RWPE1 (cell line): ENCODE measurements around the gene DCBLD1.

Experiments
- CTCF ChIA-PET: fragments of 350-600 bp; sonication (Branson Sonifier 250); formaldehyde crosslinking; extraction: SDS; loops from one replicate; lab custom pipeline; 2021; lab: Yijun Ruan, JAX
- POLR2A ChIA-PET: fragments of 400-600 bp; formaldehyde crosslinking; extraction: SDS; loops from one replicate; lab custom pipeline; 2020; ENCODE audit warnings: antibody characterized with exemption; ENCODE audit not compliant: low non-redundant PET; lab: Yijun Ruan, JAX
- DNase-seq: peaks from one replicate; pipeline ENCODE4 v3.0.0; 2012; ENCODE audit warnings: low spot score
- H3K27ac ChIP-seq: fragments of 450-650 bp; 2 replicates; pipeline ENCODE4 v1.5.1; 2017
- TF ChIP-seq, protein P1 (sequence below): fragments of 450-650 bp; conservative IDR thresholded peaks from 2 replicates; pipeline ENCODE4 v1.5.1; 2017; ENCODE audit warnings: low read depth, mild to moderate bottlenecking

Gene DCBLD1

DNA sequence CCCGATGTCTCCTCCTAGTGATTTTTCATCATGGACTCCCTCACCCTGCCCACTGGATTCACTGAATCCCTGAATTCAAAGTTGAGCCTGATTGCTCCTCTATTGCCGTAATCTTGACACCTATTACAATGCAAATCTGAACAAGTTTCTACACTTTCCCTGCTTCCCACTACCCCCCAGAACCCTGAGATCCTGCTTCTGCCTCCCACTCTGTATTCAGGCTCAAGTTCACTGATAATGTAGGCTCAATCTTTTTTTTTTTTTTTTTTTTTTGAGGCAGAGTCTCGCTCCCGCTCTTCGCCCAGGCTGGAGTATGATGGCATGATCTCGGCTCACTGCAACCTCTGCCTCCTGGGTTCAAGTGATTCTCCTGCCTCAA lies 3.6 kb upstream of the DCBLD1 start:
- ChIA-PET POLR2A (interaction anchor here (0.5 kb wide), 1 partner anchor 38 kb away, joined by 4 read pairs; no protein-coding TSS in a partner anchor), CTCF (interaction anchor here (0.6 to 1.1 kb wide), 2 partner anchors 60 to 125 kb away, joined by 3 read pairs; no protein-coding TSS in a partner anchor)
- DNase-seq, result no peak
- TF ChIP-seq, protein P1, sequence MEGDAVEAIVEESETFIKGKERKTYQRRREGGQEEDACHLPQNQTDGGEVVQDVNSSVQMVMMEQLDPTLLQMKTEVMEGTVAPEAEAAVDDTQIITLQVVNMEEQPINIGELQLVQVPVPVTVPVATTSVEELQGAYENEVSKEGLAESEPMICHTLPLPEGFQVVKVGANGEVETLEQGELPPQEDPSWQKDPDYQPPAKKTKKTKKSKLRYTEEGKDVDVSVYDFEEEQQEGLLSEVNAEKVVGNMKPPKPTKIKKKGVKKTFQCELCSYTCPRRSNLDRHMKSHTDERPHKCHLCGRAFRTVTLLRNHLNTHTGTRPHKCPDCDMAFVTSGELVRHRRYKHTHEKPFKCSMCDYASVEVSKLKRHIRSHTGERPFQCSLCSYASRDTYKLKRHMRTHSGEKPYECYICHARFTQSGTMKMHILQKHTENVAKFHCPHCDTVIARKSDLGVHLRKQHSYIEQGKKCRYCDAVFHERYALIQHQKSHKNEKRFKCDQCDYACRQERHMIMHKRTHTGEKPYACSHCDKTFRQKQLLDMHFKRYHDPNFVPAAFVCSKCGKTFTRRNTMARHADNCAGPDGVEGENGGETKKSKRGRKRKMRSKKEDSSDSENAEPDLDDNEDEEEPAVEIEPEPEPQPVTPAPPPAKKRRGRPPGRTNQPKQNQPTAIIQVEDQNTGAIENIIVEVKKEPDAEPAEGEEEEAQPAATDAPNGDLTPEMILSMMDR, result no peak
- H3K27ac ChIP-seq, result no peak overlapping the region

DNA sequence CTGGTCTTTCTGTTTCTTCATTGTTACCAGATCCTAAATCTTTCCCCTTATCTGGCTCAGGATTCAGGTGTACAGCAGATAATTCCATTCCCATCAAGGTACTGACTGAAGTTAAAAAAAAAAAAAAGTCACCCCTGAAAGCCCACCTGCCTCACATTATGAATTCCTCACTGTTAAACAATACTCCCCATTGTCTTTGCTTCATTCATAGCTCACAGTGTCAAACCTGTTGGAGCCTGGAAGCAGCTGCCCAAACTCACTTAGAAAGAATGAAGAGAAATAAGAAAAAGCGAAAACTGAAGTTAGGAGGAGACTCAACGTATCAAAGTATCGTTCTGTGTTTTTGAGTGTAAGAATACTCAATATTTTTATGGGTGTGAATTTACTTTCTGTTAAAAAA lies 1.8 kb upstream of the DCBLD1 start:
- DNase-seq, result no peak
- TF ChIP-seq, protein P1, result no peak
- H3K27ac ChIP-seq, result no peak overlapping the region
- ChIA-PET POLR2A (no interaction called here), CTCF (interaction anchor here (0.7 kb wide), 2 partner anchors 37 to 62 kb away, joined by 3 read pairs; no protein-coding TSS in a partner anchor)

DNA sequence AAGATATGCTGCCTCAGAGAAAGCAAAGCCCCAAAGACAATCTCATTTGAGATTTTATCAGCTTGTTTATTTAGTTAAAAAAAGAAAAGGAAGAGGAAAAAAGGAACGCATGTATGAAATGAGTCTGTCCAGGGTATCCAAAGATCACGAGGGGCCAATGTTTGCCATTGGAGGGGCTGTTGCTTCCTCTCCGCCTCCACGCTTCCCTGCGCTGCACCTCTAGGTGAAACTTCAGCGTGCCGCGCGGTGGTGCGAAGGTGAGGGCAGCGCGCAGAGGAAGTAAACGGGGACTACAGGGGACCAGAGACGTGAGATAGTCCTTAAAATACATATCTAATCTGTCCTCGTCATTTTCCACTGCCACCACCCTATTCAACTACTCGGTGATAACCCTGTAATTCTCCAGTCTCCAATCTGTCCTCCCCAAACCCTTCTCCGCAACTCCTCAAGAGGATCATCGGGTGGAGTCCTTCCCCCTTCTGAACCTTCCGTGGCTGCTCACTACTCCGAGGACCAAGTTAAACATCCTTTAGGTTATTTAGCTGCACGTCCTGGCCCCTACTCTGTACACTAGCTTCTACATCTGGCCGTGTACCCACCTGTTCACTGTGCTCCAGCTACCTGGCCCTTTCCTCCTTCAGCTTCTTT lies 1.1 kb upstream of the DCBLD1 start:
- H3K27ac ChIP-seq, result peak overlapping the region; percentile 91
- ChIA-PET POLR2A (no interaction called here), CTCF (interaction anchor here (0.7 kb wide), 2 partner anchors 36 to 61 kb away, joined by 3 read pairs; no protein-coding TSS in a partner anchor)
- TF ChIP-seq, protein P1, result no peak
- DNase-seq, result no peak

DNA sequence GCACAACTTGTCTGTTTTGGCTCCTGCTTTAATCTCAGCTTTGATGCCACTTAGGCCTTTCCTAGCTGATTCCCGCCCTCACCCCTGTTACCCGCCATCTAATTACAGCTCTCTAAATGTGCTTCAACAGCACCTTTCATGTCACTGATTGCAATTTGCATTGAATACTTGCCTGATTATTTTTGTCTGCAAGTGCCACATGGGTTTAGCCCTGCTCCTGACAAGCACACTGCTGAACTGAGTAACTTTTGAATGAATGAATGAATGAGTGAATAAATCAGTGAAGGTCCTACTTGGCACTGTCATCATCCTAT lies 591 bp upstream of the DCBLD1 start:
- H3K27ac ChIP-seq, result peak overlapping the region; percentile 91
- DNase-seq, result no peak
- ChIA-PET POLR2A (no interaction called here), CTCF (no interaction called here)
- TF ChIP-seq, protein P1, result no peak

DNA sequence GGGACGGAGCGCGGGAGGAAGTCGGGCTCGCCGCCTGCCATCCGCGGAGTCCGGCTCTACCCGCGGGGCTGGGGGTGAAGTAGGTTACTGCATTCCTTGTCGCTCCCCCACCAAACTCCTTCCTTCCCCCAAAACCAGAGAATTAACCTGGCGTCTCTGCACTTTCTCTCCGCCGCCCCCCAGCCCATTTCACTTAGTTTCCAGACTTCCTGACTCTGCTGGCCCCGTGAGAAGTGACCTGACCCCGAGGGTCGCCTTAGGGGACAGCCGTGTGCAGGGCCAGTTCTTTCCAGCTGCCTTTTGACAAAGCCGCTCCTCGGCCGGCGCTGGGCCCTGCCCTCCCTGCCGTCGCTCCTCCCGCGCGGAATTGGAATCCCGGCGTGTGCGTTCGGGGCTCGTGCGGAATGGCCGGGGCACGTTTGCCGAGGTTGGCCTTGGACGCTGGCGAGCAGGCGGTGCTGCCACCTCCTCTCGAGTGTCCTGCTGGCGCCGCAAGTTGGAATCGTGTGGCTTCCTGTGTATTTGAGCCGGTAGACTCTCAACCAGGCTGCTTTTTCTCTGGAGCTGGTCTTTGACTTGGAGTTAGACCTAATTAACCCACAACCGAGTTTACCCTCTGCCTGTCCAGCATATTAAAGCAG lies 650 bp downstream of the DCBLD1 start:
- TF ChIP-seq, protein P1, result no peak
- peak; percentile 34 for DNase-seq
- POLR2A ChIA-PET, result interaction anchor here (1.0 kb wide), 2 partner anchors 19 to 33 kb away, joined by 3 to 6 read pairs; no protein-coding TSS in a partner anchor
- CTCF ChIA-PET, result interaction anchor here (0.6 to 1.7 kb wide), 2 partner anchors 33 to 1308 kb away, joined by 6 to 9 read pairs; no protein-coding TSS in a partner anchor
- peak overlapping the region; percentile 91 for H3K27ac ChIP-seq

DNA sequence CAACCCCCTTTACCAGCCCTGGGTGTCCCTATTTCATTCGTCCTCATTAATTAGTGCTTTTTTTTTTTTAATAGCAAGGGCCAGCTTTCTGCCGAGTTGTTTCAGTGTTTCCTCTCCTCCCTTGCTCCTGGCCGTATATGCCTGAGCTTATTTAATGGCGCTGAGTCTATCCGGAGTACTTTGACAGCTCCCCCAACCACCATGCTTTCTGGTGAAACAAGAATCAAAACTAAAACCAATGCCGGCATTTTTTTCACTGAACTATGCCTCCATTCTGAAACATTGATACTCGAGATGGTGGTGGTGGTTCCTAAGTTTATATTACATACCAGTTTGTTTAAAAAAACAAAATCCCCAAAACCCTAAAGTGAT lies 1.2 kb downstream of the DCBLD1 start:
- H3K27ac ChIP-seq, result peak overlapping the region; percentile 91
- CTCF ChIA-PET, result interaction anchor here (1.7 kb wide), 1 partner anchor 34 kb away, joined by 9 read pairs; no protein-coding TSS in a partner anchor

More for the DNA sequence above, 1.2 kb downstream of the DCBLD1 start:
- TF ChIP-seq, protein P1, result no peak
- peak; percentile 34 for DNase-seq
- POLR2A ChIA-PET, result interaction anchor here (1.0 kb wide), 2 partner anchors 20 to 34 kb away, joined by 3 to 6 read pairs; no protein-coding TSS in a partner anchor
